C4-2B (cell line): ENCODE data around the gene U2SURP.

Experiments used
- H3K27ac ChIP-seq: fragments of 450-650 bp; 2 replicates; pipeline ENCODE4 v1.5.1; 2017
- ZFX ChIP-seq: fragments of 450-650 bp; IDR thresholded peaks from 2 replicates; pipeline ENCODE4 v1.6.1; 2017
- TF ChIP-seq, protein P1 (sequence below): fragments of 450-650 bp; conservative IDR thresholded peaks from 2 replicates; pipeline ENCODE4 v1.5.1; 2017; ENCODE audit warnings: mild to moderate bottlenecking

Gene U2SURP

DNA sequence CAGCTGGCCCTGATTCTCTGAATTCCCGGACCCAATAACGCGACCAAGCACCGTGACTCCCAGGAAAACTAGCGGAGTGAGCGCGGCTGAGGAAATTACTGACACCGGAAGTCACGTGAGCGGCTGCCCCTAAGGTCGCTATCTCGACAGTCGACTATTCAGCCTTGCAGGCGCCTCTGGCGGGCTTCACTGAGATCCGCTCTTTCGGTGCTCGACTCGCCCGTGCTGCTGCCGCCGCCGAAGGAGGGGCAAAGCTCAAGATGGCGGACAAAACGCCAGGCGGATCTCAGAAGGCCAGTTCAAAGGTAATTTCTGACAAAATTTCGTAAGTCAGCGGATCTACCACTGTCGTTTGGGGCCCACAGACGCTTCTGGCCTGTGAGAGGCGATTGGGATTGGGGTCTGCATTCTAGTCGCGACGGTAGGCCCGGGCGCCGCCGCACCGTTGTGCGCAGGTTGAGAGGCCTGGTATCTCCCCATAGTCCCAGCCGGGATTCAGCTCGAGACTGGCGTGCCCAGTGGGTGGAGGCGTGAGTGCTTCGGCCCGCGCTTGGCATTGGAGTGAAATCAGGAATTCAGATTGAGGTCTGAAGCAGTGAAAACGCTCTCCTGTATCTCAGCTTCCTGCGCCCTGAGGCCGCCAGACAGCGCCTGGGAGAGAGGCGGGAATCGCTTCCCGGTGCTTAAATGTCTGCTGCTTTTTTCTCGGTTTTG, at the start of gene U2SURP:
TSS of gene U2SURP (plus strand) at position 202 of the 714 bp plus-strand sequence. CDS start at position 261, 59 bp downstream.
- TF ChIP-seq ZFX, result peak; percentile 100
- TF ChIP-seq, protein P1, sequence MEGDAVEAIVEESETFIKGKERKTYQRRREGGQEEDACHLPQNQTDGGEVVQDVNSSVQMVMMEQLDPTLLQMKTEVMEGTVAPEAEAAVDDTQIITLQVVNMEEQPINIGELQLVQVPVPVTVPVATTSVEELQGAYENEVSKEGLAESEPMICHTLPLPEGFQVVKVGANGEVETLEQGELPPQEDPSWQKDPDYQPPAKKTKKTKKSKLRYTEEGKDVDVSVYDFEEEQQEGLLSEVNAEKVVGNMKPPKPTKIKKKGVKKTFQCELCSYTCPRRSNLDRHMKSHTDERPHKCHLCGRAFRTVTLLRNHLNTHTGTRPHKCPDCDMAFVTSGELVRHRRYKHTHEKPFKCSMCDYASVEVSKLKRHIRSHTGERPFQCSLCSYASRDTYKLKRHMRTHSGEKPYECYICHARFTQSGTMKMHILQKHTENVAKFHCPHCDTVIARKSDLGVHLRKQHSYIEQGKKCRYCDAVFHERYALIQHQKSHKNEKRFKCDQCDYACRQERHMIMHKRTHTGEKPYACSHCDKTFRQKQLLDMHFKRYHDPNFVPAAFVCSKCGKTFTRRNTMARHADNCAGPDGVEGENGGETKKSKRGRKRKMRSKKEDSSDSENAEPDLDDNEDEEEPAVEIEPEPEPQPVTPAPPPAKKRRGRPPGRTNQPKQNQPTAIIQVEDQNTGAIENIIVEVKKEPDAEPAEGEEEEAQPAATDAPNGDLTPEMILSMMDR, result no peak
- peak within 1 kb of the TSS; percentile 83 for H3K27ac ChIP-seq

DNA sequence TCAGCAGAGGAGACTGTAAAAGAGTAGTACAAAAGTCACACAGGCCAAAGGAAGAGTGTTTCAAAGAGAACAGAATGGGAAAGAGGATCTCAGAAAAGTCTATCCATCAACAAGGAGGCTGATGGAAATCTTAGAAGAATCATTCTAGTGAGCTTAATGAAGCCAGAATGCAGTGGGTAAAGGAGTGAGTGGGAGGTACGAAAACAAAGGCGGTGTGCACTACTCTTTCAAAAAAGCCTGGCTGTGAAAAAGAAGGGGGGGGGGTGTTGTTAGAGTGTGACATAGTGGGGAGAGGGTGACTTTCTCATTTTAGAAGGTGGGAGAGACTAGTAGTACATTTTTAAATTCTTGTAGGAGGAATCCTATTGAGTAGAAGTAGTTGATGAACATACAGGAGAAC, 49.6 kb upstream of the U2SURP start:
- no peak overlapping the region for H3K27ac ChIP-seq
- TF ChIP-seq, protein P1, result no peak
- no peak for TF ChIP-seq ZFX

DNA sequence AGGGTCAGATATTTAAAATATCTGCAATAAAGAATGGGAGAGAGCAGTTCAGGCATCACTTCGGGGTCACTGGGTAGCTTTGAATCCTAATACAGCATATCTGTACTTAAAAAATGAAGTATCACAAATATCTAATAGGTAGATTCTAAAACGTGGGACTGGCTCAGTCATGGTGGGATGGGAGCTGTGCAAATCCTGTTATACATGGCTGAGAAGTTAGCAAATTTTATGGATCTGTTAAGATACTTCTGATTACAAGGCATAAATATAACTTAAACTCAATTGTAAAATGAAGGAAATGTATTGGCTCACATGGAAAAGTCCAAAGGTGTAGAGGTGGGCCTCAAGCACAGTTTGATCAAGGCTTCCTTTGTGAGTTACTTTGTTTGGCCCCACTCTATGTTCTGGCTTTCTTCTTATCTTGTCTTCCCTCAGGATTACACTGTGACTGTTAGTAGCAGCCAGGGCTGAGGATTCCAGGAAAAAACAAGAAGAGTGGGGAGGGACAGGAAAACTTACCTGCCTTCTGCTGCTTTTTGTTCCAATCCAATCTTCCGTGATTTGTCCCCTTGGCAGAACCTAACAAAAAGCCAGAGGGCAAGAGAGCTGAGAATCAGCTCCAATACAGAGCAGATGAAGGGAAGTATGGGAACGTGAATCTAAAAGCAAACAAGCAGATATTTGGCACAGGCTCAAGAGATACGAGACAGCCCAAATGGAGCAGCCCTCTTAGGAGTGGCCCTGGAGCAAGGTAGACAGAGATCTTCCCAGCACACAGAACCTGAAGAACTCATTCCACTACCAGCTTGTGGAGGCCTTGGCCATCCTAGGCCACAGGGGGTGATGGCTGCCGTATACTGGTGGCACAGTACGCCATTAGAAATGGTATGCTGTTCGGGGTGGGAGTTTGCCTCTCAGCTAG, 48.8 kb upstream of the U2SURP start:
- no peak for TF ChIP-seq ZFX
- TF ChIP-seq, protein P1, result no peak
- peak overlapping the region; percentile 8; the same call in 1 of the 2 replicates for H3K27ac ChIP-seq

DNA sequence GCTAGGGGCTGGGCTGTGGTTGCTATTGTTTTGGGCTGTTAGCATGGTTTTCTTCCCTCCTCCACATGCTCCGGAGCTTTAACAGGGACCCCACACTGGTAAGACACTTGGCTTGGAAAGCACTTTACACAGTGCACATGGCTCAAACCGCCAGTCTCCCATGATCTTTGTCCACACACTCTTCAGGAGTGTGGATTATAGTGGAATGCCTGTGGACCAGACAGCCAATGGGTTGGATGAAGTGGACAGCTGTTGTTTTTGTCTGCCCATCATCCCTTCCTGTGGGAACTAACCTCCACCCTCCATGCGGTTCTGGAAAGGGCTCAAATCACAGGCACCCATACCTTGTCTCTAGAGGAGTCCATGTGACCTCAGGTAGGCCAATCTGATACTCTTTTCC, 47.9 kb upstream of the U2SURP start:
- no peak for TF ChIP-seq ZFX
- TF ChIP-seq, protein P1, result no peak
- no peak overlapping the region for H3K27ac ChIP-seq

DNA sequence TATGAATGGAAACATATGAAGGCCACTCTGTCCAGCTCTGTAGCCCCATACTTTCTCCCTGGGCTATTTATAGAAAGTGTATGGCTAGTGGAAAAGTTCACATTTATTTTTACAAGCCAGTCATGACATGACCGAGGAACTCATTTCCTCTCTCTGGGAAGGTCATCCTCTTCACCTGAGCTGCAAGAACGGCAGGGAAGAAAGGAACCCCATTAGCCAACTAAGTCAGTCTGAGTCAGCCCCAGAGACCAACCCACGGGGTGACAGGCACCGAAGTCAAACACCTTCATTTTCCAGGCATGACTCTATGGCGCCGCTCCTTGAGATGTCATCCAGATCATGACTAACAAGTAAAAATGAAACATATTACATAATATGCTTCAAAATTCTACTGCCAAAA, 42.7 kb upstream of the U2SURP start:
- no peak overlapping the region for H3K27ac ChIP-seq
- no peak for TF ChIP-seq ZFX
- TF ChIP-seq, protein P1, result no peak

DNA sequence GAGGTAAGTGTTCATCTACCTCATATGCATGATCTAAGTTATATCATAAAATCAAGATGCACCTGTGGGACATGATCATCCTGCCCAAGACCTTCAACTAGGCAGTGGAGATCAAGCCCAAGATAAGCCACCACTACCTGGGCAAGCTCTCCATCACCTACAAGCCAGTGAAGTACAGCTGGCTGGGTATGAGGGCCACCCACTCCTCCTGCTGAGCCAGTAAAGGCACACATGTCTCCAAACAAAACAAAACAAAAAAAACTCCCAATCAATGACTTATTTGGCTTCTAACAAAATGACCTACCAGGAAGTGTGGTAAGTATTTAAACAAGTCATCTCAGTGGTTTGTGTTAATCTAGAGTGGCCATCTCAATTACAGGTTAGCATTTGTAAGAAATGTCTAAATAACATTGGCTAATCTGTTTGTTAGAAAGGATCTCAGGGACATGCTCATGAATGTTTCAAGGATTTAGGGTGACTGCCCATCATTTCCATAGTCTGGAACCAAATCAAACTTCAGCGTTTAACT, 41.0 kb upstream of the U2SURP start:
- TF ChIP-seq, protein P1, result no peak
- TF ChIP-seq ZFX, result no peak
- no peak overlapping the region for H3K27ac ChIP-seq

DNA sequence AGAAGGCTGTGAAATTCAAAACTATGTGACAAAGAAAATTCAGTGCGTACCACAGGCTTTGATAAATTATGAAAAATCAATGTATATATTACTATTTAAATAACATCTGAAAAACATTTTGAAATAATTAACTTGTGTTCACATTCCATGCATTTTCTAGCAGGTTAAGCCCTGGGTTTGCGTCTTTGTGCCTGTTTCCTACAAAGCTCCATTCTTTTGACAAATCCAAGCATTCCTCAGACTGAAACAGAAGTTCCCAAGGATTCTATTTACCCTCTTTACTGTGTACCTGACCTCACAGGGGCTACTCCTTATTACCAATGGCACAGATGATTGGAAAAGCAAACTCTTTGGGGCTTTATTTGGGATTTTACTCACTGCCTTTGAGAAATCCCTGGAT, 39.8 kb upstream of the U2SURP start:
- TF ChIP-seq, protein P1, result no peak
- no peak for TF ChIP-seq ZFX
- no peak overlapping the region for H3K27ac ChIP-seq
